Esophagus squamous epithelium (tissue), 4 donors: ENCODE results near the gene GALNTL6.

ENCODE experiments used
- CTCF ChIP-seq, 6 experiments: fragments of 450-650 bp in 4 of 6; fragments of 200-600 bp in 2 of 6; sonication (generic) in 2 of 6; IDR thresholded peaks; one replicate each; pipeline ENCODE4 v1.5.1; 2016 to 2019; ENCODE audit warnings: antibody characterized with exemption in 6 of 6, mild to moderate bottlenecking in 4 of 6, moderate library complexity in 4 of 6
- POLR2A ChIP-seq, 4 donors: fragments of 450-650 bp; IDR thresholded peaks; one replicate each; pipeline ENCODE4 v1.6.1; 2017; ENCODE audit warnings: antibody characterized with exemption in 4 of 4, mild to moderate bottlenecking in 4 of 4, moderate library complexity in 3 of 4

- TF ChIP-seq CTCF (IDR thresholded peaks at IDR 0.05) (no peak), POLR2A (IDR thresholded peaks at IDR 0.05) (no peak)
Observed at GRCh38 chr4:172573899-172574298, 760.7 kb downstream of the GALNTL6 start.
